ENCODE measurements around the gene GLRA3. TPM values are rescaled to one million over a fixed set of nuclear protein-coding genes. Genes with fewer than 3 reads are reported as not detected.

GLRA3 gene
- total RNA-seq, 4 donors from 2014 or later: not detected

DNA sequence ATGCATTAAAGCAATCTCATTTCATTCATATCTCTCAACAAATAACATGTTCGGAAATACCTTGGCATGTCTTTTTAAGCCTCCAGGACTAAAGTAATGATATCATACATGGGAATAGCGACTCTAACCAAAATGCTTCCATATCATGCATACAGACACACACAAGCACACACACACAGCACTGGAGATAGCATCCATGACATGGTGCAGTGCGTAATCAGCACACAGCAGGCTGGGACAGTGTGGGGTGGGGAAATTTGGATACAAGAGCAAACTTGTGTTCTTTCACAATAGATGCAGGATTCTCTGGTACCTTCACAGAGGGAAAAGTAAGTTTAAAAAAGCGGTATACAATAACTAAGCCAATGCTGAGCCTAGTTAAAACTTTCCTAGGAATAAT lies 174.4 kb downstream of the GLRA3 start:
- H3K27me3 ChIP-seq: no peaks in the 10 kb centered on the region
- TF ChIP-seq POLR2A (IDR thresholded peaks at IDR 0.05) (no peak), EP300 (IDR thresholded peaks at IDR 0.05) (no peak)
- TF ChIP-seq, protein P1, sequence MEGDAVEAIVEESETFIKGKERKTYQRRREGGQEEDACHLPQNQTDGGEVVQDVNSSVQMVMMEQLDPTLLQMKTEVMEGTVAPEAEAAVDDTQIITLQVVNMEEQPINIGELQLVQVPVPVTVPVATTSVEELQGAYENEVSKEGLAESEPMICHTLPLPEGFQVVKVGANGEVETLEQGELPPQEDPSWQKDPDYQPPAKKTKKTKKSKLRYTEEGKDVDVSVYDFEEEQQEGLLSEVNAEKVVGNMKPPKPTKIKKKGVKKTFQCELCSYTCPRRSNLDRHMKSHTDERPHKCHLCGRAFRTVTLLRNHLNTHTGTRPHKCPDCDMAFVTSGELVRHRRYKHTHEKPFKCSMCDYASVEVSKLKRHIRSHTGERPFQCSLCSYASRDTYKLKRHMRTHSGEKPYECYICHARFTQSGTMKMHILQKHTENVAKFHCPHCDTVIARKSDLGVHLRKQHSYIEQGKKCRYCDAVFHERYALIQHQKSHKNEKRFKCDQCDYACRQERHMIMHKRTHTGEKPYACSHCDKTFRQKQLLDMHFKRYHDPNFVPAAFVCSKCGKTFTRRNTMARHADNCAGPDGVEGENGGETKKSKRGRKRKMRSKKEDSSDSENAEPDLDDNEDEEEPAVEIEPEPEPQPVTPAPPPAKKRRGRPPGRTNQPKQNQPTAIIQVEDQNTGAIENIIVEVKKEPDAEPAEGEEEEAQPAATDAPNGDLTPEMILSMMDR (IDR thresholded peaks at IDR 0.05): no peak
- no peaks in the 10 kb centered on the region for H3K9me3 ChIP-seq
- WGBS, 2 donors: 83 to 91% methylated on average over 4 of the region's 4 CpGs
- no peaks in the 10 kb centered on the region for H3K4me1 ChIP-seq
- DNase-seq (ENCODE audit: low spot score in 2 of 2): no peak
- H3K36me3 ChIP-seq: no peaks in the 10 kb centered on the region
- H3K4me3 ChIP-seq: no peak overlapping the region
- H3K27ac ChIP-seq: no peak overlapping the region

DNA sequence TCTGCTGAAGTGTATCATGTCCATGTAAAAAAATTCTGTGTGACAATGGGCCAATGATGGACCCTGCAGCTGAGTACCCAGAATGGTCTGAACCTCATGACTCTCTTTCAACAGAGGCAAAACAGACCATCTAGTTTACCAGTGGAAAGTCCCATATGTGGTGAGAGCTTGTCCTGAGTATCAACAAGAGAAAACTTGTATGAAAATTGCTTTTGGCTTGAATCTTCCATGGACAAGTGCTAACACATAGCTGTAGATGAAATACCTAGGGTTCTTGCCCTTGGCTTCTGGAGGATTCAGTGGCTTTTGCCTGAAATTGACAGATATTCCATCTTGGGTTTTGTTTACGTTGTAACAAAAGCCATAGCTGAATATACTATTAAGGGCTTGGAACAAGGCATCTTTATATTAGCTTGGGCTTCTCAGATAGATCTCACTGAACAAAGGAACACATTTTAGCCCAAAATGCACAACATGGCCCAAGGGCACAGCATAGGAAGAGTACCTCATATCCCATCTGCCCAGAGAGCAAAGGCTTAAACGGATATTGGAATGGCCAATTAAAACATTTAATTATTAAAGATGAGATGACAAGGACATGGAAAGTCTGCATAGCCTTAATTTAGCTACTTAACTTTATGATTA lies 178.2 kb downstream of the GLRA3 start:
- DNase-seq (ENCODE audit: low spot score in 2 of 2): no peak
- 36 to 38% methylated on average over 2 of the region's 2 CpGs for WGBS, 2 donors
- Histone ChIP-seq H3K4me1 (no peaks in the 10 kb centered on the region), H3K27me3 (no peaks in the 10 kb centered on the region), H3K27ac (no peak overlapping the region), H3K9me3 (no peaks in the 10 kb centered on the region), H3K36me3 (no peaks in the 10 kb centered on the region), H3K4me3 (no peak overlapping the region)
- no peak for TF ChIP-seq EP300 (IDR thresholded peaks at IDR 0.05)
- TF ChIP-seq, protein P1 (IDR thresholded peaks at IDR 0.05): no peak
- no peak for TF ChIP-seq POLR2A (IDR thresholded peaks at IDR 0.05)

DNA sequence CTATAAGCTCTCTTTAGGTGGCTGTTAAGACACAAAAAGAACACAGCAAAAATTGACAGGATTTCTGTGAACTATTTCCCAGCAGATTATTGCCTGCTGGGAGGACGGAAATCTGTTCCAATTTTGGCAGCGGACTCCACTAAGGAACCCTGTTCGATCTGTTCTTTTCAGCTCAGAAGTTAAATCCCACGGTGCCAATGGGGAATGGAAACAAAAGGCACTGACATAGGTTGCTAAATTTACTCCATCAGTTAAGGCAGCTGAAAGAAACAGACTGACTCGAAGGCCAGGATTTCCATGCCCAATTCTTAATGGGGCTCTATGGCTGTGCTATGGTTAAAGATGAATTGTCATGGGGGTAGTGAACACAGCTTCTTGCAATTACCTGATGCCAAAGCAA lies 180.2 kb downstream of the GLRA3 start:
- DNase-seq (ENCODE audit: low spot score in 2 of 2): no peak
- TF ChIP-seq EP300 (IDR thresholded peaks at IDR 0.05) (no peak), POLR2A (IDR thresholded peaks at IDR 0.05) (no peak)
- TF ChIP-seq, protein P1 (IDR thresholded peaks at IDR 0.05): no peak
- no peak overlapping the region for H3K27ac ChIP-seq

DNA sequence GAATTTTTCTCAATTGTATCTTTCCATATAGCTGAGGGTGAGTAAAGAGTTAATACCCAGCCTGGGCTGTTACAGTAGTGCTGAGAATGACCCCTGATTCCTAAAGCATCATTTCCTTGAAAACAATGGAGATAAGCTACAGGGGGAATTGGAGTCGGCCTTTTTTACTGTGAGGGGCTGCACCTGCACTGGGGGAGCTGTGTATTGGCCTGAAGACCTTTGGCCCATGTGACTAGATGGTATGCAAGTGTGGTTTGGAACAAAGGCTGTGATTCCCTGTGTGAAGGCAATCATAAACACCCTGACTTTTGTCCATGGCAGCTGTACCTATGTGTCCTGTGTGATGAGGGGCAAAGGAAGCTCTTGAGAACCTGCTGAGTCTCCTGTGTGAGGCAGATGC lies 182.7 kb downstream of the GLRA3 start:
- whole genome bisulfite sequencing, 2 donors: 11 to 12% methylated on average over 1 of the region's 1 CpG
- no peaks in the 10 kb centered on the region for H3K36me3 ChIP-seq
- TF ChIP-seq EP300 (IDR thresholded peaks at IDR 0.05): no peak
- TF ChIP-seq, protein P1 (IDR thresholded peaks at IDR 0.05): no peak
- no peak for TF ChIP-seq POLR2A (IDR thresholded peaks at IDR 0.05)
- H3K9me3 ChIP-seq: no peaks in the 10 kb centered on the region
- no peak overlapping the region for H3K27ac ChIP-seq
- no peak overlapping the region for H3K4me3 ChIP-seq
- H3K4me1 ChIP-seq: no peaks in the 10 kb centered on the region
- H3K27me3 ChIP-seq: no peaks in the 10 kb centered on the region
- no peak for DNase-seq (ENCODE audit: low spot score in 2 of 2)

More for the DNA sequence above, 180.2 kb downstream of the GLRA3 start:
- H3K4me3 ChIP-seq: no peak overlapping the region
- no peaks in the 10 kb centered on the region for H3K27me3 ChIP-seq
- no peaks in the 10 kb centered on the region for H3K9me3 ChIP-seq
- H3K36me3 ChIP-seq: no peaks in the 10 kb centered on the region
- H3K4me1 ChIP-seq: no peaks in the 10 kb centered on the region
- WGBS, 2 donors: 52 to 77% methylated on average over 5 of the region's 5 CpGs

DNA sequence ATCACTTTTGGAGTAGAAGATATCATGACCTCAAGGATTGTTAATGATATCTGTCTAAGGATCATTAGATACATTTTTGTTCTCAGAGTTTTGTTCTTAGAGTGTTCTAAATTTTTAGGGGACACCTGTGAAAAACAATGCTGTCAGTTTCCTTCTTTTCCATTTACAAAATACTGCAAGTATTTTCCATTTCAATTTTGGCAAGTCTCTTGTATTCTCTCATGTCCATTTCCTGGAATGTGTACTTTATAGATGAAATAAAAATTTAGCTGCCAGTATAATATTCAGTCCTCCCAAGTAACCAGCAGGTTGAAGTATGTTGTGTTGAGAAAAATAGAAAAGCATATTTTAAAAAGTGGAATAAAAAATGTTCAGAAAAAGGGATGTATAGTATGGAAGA lies 188.9 kb downstream of the GLRA3 start:
- H3K4me3 ChIP-seq: no peak overlapping the region
- DNase-seq (ENCODE audit: low spot score in 2 of 2): no peak
- no peaks in the 10 kb centered on the region for H3K36me3 ChIP-seq
- H3K9me3 ChIP-seq: no peaks in the 10 kb centered on the region
- no peak overlapping the region for H3K27ac ChIP-seq
- H3K27me3 ChIP-seq: no peaks in the 10 kb centered on the region
- H3K4me1 ChIP-seq: no peaks in the 10 kb centered on the region
- no peak for TF ChIP-seq POLR2A (IDR thresholded peaks at IDR 0.05)
- TF ChIP-seq, protein P1 (IDR thresholded peaks at IDR 0.05): no peak
- TF ChIP-seq EP300 (IDR thresholded peaks at IDR 0.05): no peak

Measured in tibial nerve (tissue), 4 donors.